ENCODE results near the gene ACTL9.

Gene ACTL9

DNA sequence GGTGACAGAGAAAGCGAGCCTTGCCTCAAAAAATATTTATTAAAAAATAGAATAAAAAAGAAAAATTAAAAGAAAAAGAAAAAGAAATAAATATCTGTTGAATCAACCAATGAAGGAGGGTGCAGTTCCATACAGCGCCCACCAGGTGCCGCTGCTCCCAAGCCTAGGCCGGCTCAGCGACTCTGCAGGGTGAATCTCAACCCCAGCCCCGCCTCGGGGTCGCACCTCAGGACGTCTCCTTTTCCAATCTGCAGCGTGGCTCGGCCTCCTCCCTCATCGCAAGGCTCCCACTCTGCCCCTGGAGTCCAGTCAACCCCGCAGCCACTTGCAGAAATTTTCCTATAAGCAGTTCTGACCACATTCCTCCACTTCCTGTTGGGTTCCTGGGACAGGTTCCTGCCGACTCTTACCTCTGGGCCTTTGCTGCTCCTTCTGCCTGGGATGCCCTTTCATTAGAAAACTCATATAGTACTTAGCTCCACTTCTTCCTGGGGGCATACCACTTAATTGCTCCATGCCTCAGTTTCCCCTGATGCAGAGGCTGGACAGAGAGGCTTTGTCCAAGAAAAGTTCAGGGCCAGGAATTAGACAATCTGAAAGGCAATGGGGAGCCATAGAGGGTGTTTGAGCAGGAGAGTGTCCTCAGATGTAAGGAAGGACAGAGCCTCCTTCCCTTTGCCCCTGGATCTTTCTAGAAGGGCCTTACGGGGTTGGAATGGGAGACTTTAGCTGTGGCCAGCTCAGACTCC, 43.8 kb downstream of the ACTL9 start:
- Mint-ChIP-seq H3K27me3 (ENCODE audit: low read depth) (peaks cover 34% of the 10 kb centered on the region), H3K4me1 (no peaks in the 10 kb centered on the region), H3K27ac (no peak overlapping the region), H3K36me3 (ENCODE audit: low read depth) (no peaks in the 10 kb centered on the region), H3K4me3 (peak overlapping the region in 1 of 3 experiments; percentile 40), H3K9me3 (no peaks in the 10 kb centered on the region)
- TF ChIP-seq, protein P1, sequence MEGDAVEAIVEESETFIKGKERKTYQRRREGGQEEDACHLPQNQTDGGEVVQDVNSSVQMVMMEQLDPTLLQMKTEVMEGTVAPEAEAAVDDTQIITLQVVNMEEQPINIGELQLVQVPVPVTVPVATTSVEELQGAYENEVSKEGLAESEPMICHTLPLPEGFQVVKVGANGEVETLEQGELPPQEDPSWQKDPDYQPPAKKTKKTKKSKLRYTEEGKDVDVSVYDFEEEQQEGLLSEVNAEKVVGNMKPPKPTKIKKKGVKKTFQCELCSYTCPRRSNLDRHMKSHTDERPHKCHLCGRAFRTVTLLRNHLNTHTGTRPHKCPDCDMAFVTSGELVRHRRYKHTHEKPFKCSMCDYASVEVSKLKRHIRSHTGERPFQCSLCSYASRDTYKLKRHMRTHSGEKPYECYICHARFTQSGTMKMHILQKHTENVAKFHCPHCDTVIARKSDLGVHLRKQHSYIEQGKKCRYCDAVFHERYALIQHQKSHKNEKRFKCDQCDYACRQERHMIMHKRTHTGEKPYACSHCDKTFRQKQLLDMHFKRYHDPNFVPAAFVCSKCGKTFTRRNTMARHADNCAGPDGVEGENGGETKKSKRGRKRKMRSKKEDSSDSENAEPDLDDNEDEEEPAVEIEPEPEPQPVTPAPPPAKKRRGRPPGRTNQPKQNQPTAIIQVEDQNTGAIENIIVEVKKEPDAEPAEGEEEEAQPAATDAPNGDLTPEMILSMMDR (IDR thresholded peaks at IDR 0.05; ENCODE audit: unreplicated experiment in 3 of 3), result peak; percentile 99

DNA sequence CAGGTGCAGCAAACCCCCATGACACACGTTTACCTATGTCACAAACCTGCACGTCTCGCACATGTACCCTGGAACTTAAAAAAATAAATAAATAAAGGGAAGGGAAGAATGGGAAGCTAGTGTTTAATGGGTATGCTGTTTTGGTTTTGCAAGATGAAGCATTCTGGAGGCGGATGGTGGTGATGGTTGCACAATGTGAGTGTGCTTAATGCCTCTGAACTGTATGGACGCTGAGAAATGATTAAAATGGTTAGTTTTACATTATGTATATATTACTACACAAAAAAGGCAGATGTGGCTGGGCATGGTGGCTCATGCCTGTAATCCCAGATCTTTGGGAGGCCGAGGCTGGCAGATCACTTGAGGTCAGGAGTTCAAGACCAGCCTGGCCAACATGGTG, 50.4 kb downstream of the ACTL9 start:
- peaks cover 7% of the 10 kb centered on the region for H3K27me3 Mint-ChIP-seq (ENCODE audit: low read depth)
- H3K4me3 Mint-ChIP-seq, result no peak overlapping the region
- H3K4me1 Mint-ChIP-seq, result no peaks in the 10 kb centered on the region
- no peaks in the 10 kb centered on the region for H3K9me3 Mint-ChIP-seq
- no peak overlapping the region for H3K27ac Mint-ChIP-seq
- H3K36me3 Mint-ChIP-seq (ENCODE audit: low read depth), result no peaks in the 10 kb centered on the region
- TF ChIP-seq, protein P1 (IDR thresholded peaks at IDR 0.05; ENCODE audit: unreplicated experiment in 3 of 3), result no peak
